ENCODE data around the gene DST.

DNA sequence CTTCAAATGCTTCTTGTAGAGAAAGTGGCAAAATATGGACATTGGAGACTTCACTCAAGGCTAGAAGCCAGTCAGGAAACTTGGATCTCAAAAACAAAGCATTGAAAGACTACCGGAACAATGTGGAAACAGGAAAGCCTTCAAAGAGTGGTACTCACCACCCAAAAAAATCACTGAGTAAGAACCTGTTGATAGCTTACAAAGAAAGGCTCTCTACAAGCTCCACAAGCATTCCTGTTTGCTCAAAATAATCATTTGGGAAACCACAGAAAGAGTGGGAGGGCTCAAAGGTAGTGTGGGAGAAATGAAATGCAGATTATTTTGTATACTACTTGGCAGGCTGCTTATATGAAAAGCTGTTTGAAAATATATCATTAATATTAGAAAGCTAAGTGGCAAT, 9.5 kb upstream of the DST start:
- TF ChIP-seq EZH2phosphoT487 (IDR thresholded peaks at IDR 0.05; ENCODE audit: borderline replicate concordance, low read length) (no peak), CTCF (IDR thresholded peaks at IDR 0.05; ENCODE audit: low read depth, low read length, poor library complexity, severe bottlenecking) (no peak)

Data from DOHH2 (cell line).